Stimulated activated naive CD4-positive, alpha-beta T cell treated with Interleukin-2 at 50 U/mL for 16 hours (primary cell): Measurements from ENCODE around the gene PSMD10.
A peak's percentile ranks its signal among the peaks of the same experiment; 100 is the strongest.

Experiments
- DNase-seq: peaks from one replicate; lab custom pipeline; 2025; lab: John Stamatoyannopoulos, UW

PSMD10 gene

GRCh38 chrX:108091264-108091877 lies at the start of gene PSMD10, which contains the start of gene ATG4A:
Gene PSMD10, minus strand, starts transcription at chrX:108091542. Its CDS starts 22 bp downstream, at chrX:108091520.
Gene ATG4A, plus strand, starts transcription at chrX:108091778. Its CDS starts 49 bp downstream, at chrX:108091827.
- peak; percentile 90 for DNase-seq

- no peak for DNase-seq
These were observed 47.7 kb upstream of the PSMD10 start for GRCh38 chrX:108138814-108139702.

GRCh38 chrX:108134724-108135123 lies 43.4 kb upstream of the PSMD10 start:
- no peak for DNase-seq

- DNase-seq = no peak
These were observed 41.5 kb upstream of the PSMD10 start for GRCh38 chrX:108132876-108133275.

GRCh38 chrX:108132034-108132433 lies 40.7 kb upstream of the PSMD10 start:
- no peak for DNase-seq

GRCh38 chrX:108131471-108131870 lies 40.1 kb upstream of the PSMD10 start:
- DNase-seq = no peak

- no peak for DNase-seq
These were observed 39.5 kb upstream of the PSMD10 start for GRCh38 chrX:108130889-108131288.

- no peak for DNase-seq
These were observed 35.8 kb upstream of the PSMD10 start for GRCh38 chrX:108127152-108127551.

- no peak for DNase-seq
These were observed 35.3 kb upstream of the PSMD10 start for GRCh38 chrX:108126661-108127060.

GRCh38 chrX:108123591-108124366 lies 32.4 kb upstream of the PSMD10 start:
- DNase-seq = no peak

GRCh38 chrX:108122748-108123147 lies 31.4 kb upstream of the PSMD10 start:
- no peak for DNase-seq

- DNase-seq = no peak
These were observed 29.9 kb upstream of the PSMD10 start for GRCh38 chrX:108121291-108121690.

GRCh38 chrX:108117988-108118387 lies 26.6 kb upstream of the PSMD10 start:
- no peak for DNase-seq

GRCh38 chrX:108114541-108114940 lies 23.2 kb upstream of the PSMD10 start:
- no peak for DNase-seq

- no peak for DNase-seq
These were observed 14.1 kb upstream of the PSMD10 start for GRCh38 chrX:108105473-108105872.

GRCh38 chrX:108097380-108097779 lies 6.0 kb upstream of the PSMD10 start:
- DNase-seq = no peak

- peak; percentile 43 for DNase-seq
These were observed 543 bp upstream of the PSMD10 start for GRCh38 chrX:108091878-108092291.

- DNase-seq = no peak
These were observed 665 bp downstream of the PSMD10 start for GRCh38 chrX:108090491-108091263.

- DNase-seq = no peak
These were observed 2.8 kb downstream of the PSMD10 start for GRCh38 chrX:108088511-108088910.

GRCh38 chrX:108087792-108088191 lies 3.5 kb downstream of the PSMD10 start:
- no peak for DNase-seq

- DNase-seq = no peak
These were observed 10.2 kb downstream of the PSMD10 start for GRCh38 chrX:108081110-108081509.

GRCh38 chrX:108072746-108073145 lies 18.6 kb downstream of the PSMD10 start:
- no peak for DNase-seq
